Neural progenitor cell (in vitro differentiated cells): ENCODE data around the gene RHOF.

Experiments used
- EZH2 ChIP-seq: fragments of 200-600 bp; sonication (generic); IDR thresholded peaks from 2 replicates; pipeline ENCODE4 v1.6.1; 2017; ENCODE audit warnings: antibody characterized with exemption, mild to moderate bottlenecking, moderate library complexity
- EZH2phosphoT487 ChIP-seq: fragments of 200-600 bp; sonication (generic); IDR thresholded peaks from 2 replicates; pipeline ENCODE4 v1.6.1; 2017; ENCODE audit warnings: antibody characterized with exemption
- TF ChIP-seq, protein P1 (sequence below): fragments of 200-600 bp; sonication (generic); IDR thresholded peaks from 2 replicates; pipeline ENCODE4 v1.5.1; 2017; ENCODE audit warnings: antibody characterized with exemption, mild to moderate bottlenecking

GRCh38 chr12:121738340-121738858 lies 55.1 kb downstream of the RHOF start:
- TF ChIP-seq, protein P1, sequence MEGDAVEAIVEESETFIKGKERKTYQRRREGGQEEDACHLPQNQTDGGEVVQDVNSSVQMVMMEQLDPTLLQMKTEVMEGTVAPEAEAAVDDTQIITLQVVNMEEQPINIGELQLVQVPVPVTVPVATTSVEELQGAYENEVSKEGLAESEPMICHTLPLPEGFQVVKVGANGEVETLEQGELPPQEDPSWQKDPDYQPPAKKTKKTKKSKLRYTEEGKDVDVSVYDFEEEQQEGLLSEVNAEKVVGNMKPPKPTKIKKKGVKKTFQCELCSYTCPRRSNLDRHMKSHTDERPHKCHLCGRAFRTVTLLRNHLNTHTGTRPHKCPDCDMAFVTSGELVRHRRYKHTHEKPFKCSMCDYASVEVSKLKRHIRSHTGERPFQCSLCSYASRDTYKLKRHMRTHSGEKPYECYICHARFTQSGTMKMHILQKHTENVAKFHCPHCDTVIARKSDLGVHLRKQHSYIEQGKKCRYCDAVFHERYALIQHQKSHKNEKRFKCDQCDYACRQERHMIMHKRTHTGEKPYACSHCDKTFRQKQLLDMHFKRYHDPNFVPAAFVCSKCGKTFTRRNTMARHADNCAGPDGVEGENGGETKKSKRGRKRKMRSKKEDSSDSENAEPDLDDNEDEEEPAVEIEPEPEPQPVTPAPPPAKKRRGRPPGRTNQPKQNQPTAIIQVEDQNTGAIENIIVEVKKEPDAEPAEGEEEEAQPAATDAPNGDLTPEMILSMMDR, result no peak
- TF ChIP-seq EZH2phosphoT487 (no peak), EZH2 (no peak)
